ENCODE measurements around the gene SAMD14. TPM values are rescaled to one million over a fixed set of nuclear protein-coding genes. Genes with fewer than 3 reads are reported as not detected.

The SAMD14 gene
- total and polyA plus RNA-seq, 5 donors: 2.4 to 4.0 (median 3.3) TPM

- Histone ChIP-seq H3K4me1 (ENCODE audit: control insufficient read depth, insufficient read depth, low read length) (no peaks in the 10 kb centered on the region), H3K27me3 (ENCODE audit: control insufficient read depth, insufficient read depth) (no peaks in the 10 kb centered on the region), H3K4me3 (ENCODE audit: low read length) (no peak overlapping the region), H3K27ac (ENCODE audit: low read length) (no peak overlapping the region), H3K9me3 (ENCODE audit: control insufficient read depth, low read length) (no peaks in the 10 kb centered on the region)
- intact Hi-C loops (cut with DNase I): loop anchor here in 3 of 4 donors (5.0 to 10.0 kb wide), 2 partner anchors 46 to 48 kb away; partner anchors contain the start of gene SGCA (in 3 of the 3)
- ATAC-seq (no peak), DNase-seq (no peak)
- WGBS: 94% methylated on average over 4 of the region's 4 CpGs
These were observed 11.1 kb downstream of the SAMD14 start for GRCh38 chr17:50118828-50119218.

- ATAC-seq: no peak
These were observed 11.7 kb downstream of the SAMD14 start for GRCh38 chr17:50118076-50118827.

GRCh38 chr17:50117202-50118051 is 12.5 kb downstream of the SAMD14 start:
- H3K27ac ChIP-seq (ENCODE audit: low read length): no peak overlapping the region

More at GRCh38 chr17:50118076-50118827, 11.7 kb downstream of the SAMD14 start:
- Histone ChIP-seq H3K9me3 (ENCODE audit: control insufficient read depth, low read length) (no peaks in the 10 kb centered on the region), H3K27me3 (ENCODE audit: control insufficient read depth, insufficient read depth) (no peaks in the 10 kb centered on the region), H3K27ac (ENCODE audit: low read length) (no peak overlapping the region), H3K4me3 (ENCODE audit: low read length) (no peak overlapping the region), H3K4me1 (ENCODE audit: control insufficient read depth, insufficient read depth, low read length) (no peaks in the 10 kb centered on the region)
- no peak for DNase-seq
- 77% methylated on average over 23 of the region's 23 CpGs for WGBS
- intact Hi-C loops (cut with DNase I): loop anchor here in 3 of 4 donors (5.0 to 10.0 kb wide), 2 partner anchors 47 to 49 kb away; partner anchors contain the start of gene SGCA (in 3 of the 3)

GRCh38 chr17:50115756-50116155 is 14.2 kb downstream of the SAMD14 start:
- intact Hi-C loops (cut with DNase I): loop anchor here in 3 of 4 donors (5.0 to 10.0 kb wide), 2 partner anchors 49 to 52 kb away; partner anchors contain the start of gene SGCA (in 3 of the 3)
- peak in 1 of 2 donors; percentile 4 for ATAC-seq
- DNase-seq: peak; percentile 62 to 81 (median 76)

More at GRCh38 chr17:50117202-50118051, 12.5 kb downstream of the SAMD14 start:
- ATAC-seq (peak; percentile 58 to 66), DNase-seq (peak; percentile 64 to 85 (median 84))
- Histone ChIP-seq H3K9me3 (ENCODE audit: control insufficient read depth, low read length) (no peaks in the 10 kb centered on the region), H3K27me3 (ENCODE audit: control insufficient read depth, insufficient read depth) (no peaks in the 10 kb centered on the region), H3K4me3 (ENCODE audit: low read length) (no peak overlapping the region), H3K4me1 (ENCODE audit: control insufficient read depth, insufficient read depth, low read length) (peaks cover 2% of the 10 kb centered on the region)
- intact Hi-C loops (cut with DNase I): loop anchor here in 3 of 4 donors (5.0 to 10.0 kb wide), 2 partner anchors 47 to 50 kb away; partner anchors contain the start of gene SGCA (in 3 of the 3)
- WGBS: 16% methylated on average over 64 of the region's 64 CpGs

GRCh38 chr17:50114849-50115357 is 15.1 kb downstream of the SAMD14 start:
- H3K9me3 ChIP-seq (ENCODE audit: control insufficient read depth, low read length): no peaks in the 10 kb centered on the region
- intact Hi-C loops (cut with DNase I): loop anchor here in 3 of 4 donors (5.0 to 10.0 kb wide), 2 partner anchors 50 to 52 kb away; partner anchors contain the start of gene SGCA (in 3 of the 3)
- ATAC-seq (no peak), DNase-seq (no peak)
- H3K27ac ChIP-seq (ENCODE audit: low read length): no peak overlapping the region
- H3K4me1 ChIP-seq (ENCODE audit: control insufficient read depth, insufficient read depth, low read length): peaks cover 13% of the 10 kb centered on the region
- H3K4me3 ChIP-seq (ENCODE audit: low read length): no peak overlapping the region
- WGBS: 23% methylated on average over 6 of the region's 6 CpGs
- H3K27me3 ChIP-seq (ENCODE audit: control insufficient read depth, insufficient read depth): no peaks in the 10 kb centered on the region

More at GRCh38 chr17:50115756-50116155, 14.2 kb downstream of the SAMD14 start:
- H3K27me3 ChIP-seq (ENCODE audit: control insufficient read depth, insufficient read depth): no peaks in the 10 kb centered on the region
- H3K4me3 ChIP-seq (ENCODE audit: low read length): no peak overlapping the region
- WGBS: 49% methylated on average over 17 of the region's 17 CpGs
- peaks cover 13% of the 10 kb centered on the region for H3K4me1 ChIP-seq (ENCODE audit: control insufficient read depth, insufficient read depth, low read length)
- no peak overlapping the region for H3K27ac ChIP-seq (ENCODE audit: low read length)
- H3K9me3 ChIP-seq (ENCODE audit: control insufficient read depth, low read length): no peaks in the 10 kb centered on the region

GRCh38 chr17:50114401-50114800 is 15.6 kb downstream of the SAMD14 start:
- WGBS: 83% methylated on average over 4 of the region's 4 CpGs
- no peaks in the 10 kb centered on the region for H3K27me3 ChIP-seq (ENCODE audit: control insufficient read depth, insufficient read depth)
- H3K27ac ChIP-seq (ENCODE audit: low read length): no peak overlapping the region
- ATAC-seq: no peak
- H3K9me3 ChIP-seq (ENCODE audit: control insufficient read depth, low read length): no peaks in the 10 kb centered on the region
- peaks cover 13% of the 10 kb centered on the region for H3K4me1 ChIP-seq (ENCODE audit: control insufficient read depth, insufficient read depth, low read length)
- no peak for DNase-seq
- intact Hi-C loops (cut with DNase I): loop anchor here in 2 of 4 donors (10.0 kb wide), 1 partner anchor 50 kb away; the partner anchor contains the start of gene SGCA (in 2 of the 2)
- H3K4me3 ChIP-seq (ENCODE audit: low read length): no peak overlapping the region

- 80% methylated on average over 7 of the region's 7 CpGs for WGBS
- ATAC-seq (no peak), DNase-seq (no peak)
- Histone ChIP-seq H3K27ac (ENCODE audit: low read length) (peak overlapping the region; percentile 96), H3K27me3 (ENCODE audit: control insufficient read depth, insufficient read depth) (no peaks in the 10 kb centered on the region), H3K4me1 (ENCODE audit: control insufficient read depth, insufficient read depth, low read length) (peaks cover 13% of the 10 kb centered on the region), H3K4me3 (ENCODE audit: low read length) (no peak overlapping the region), H3K9me3 (ENCODE audit: control insufficient read depth, low read length) (no peaks in the 10 kb centered on the region)
- intact Hi-C loops (cut with DNase I): loop anchor here in 2 of 4 donors (10.0 kb wide), 1 partner anchor 51 kb away; the partner anchor contains the start of gene SGCA (in 2 of the 2)
These were observed 16.2 kb downstream of the SAMD14 start for GRCh38 chr17:50113624-50114320.

GRCh38 chr17:50112694-50113093 is 17.3 kb downstream of the SAMD14 start:
- H3K4me1 ChIP-seq (ENCODE audit: control insufficient read depth, insufficient read depth, low read length): peaks cover 13% of the 10 kb centered on the region
- peak; percentile 4 to 12 for ATAC-seq

GRCh38 chr17:50111673-50112655 is 18.0 kb downstream of the SAMD14 start:
- peaks cover 13% of the 10 kb centered on the region for H3K4me1 ChIP-seq (ENCODE audit: control insufficient read depth, insufficient read depth, low read length)
- intact Hi-C loops (cut with DNase I): loop anchor here in 2 of 4 donors (10.0 kb wide), 1 partner anchor 53 kb away; the partner anchor contains the start of gene SGCA (in 2 of the 2)
- DNase-seq: peak; percentile 75 to 89 (median 89)
- H3K27ac ChIP-seq (ENCODE audit: low read length): peak overlapping the region; percentile 96
- no peaks in the 10 kb centered on the region for H3K9me3 ChIP-seq (ENCODE audit: control insufficient read depth, low read length)
- 35% methylated on average over 14 of the region's 14 CpGs for WGBS
- peak; percentile 73 to 78 for ATAC-seq
- no peak overlapping the region for H3K4me3 ChIP-seq (ENCODE audit: low read length)
- H3K27me3 ChIP-seq (ENCODE audit: control insufficient read depth, insufficient read depth): no peaks in the 10 kb centered on the region

More at GRCh38 chr17:50112694-50113093, 17.3 kb downstream of the SAMD14 start:
- no peaks in the 10 kb centered on the region for H3K9me3 ChIP-seq (ENCODE audit: control insufficient read depth, low read length)
- DNase-seq: peak in 1 of 3 donors; percentile 77
- no peak overlapping the region for H3K4me3 ChIP-seq (ENCODE audit: low read length)
- H3K27ac ChIP-seq (ENCODE audit: low read length): peak overlapping the region; percentile 96
- intact Hi-C loops (cut with DNase I): loop anchor here in 2 of 4 donors (10.0 kb wide), 1 partner anchor 52 kb away; the partner anchor contains the start of gene SGCA (in 2 of the 2)
- H3K27me3 ChIP-seq (ENCODE audit: control insufficient read depth, insufficient read depth): no peaks in the 10 kb centered on the region
- WGBS: 67% methylated on average over 17 of the region's 17 CpGs
